Measurements from ENCODE around the gene IFNA8.

The IFNA8 gene

GRCh38 chr9:21450733-21451394 lies 41.9 kb downstream of the IFNA8 start:
- Histone ChIP-seq H3K27me3 (ENCODE audit: control insufficient read depth in 1 of 2, insufficient read depth in 2 of 2, low read length in 2 of 2) (no peaks in the 10 kb centered on the region), H3K36me3 (ENCODE audit: control insufficient read depth in 1 of 2, insufficient read depth in 2 of 2, low read length in 2 of 2) (no peaks in the 10 kb centered on the region), H3K27ac (ENCODE audit: low read depth, low read length) (no peak overlapping the region), H3K9me3 (ENCODE audit: control insufficient read depth in 1 of 2, low read length in 2 of 2) (no peaks in the 10 kb centered on the region), H3K4me1 (ENCODE audit: control insufficient read depth in 1 of 2, insufficient read depth in 2 of 2, low read length in 2 of 2) (no peaks in the 10 kb centered on the region), H3K4me3 (ENCODE audit: low read depth in 1 of 2, low read length in 2 of 2) (no peak overlapping the region), H3K9ac (ENCODE audit: low read depth in 1 of 2, low read length in 2 of 2) (no peak overlapping the region)

GRCh38 chr9:21452681-21453080 lies 43.8 kb downstream of the IFNA8 start:
- H3K4me1 ChIP-seq (ENCODE audit: control insufficient read depth in 1 of 2, insufficient read depth in 2 of 2, low read length in 2 of 2), result no peaks in the 10 kb centered on the region
- H3K9me3 ChIP-seq (ENCODE audit: control insufficient read depth in 1 of 2, low read length in 2 of 2), result no peaks in the 10 kb centered on the region
- no peak overlapping the region for H3K27ac ChIP-seq (ENCODE audit: low read depth, low read length)
- no peak overlapping the region for H3K4me3 ChIP-seq (ENCODE audit: low read depth in 1 of 2, low read length in 2 of 2)
- H3K9ac ChIP-seq (ENCODE audit: low read depth in 1 of 2, low read length in 2 of 2), result no peak overlapping the region
- H3K27me3 ChIP-seq (ENCODE audit: control insufficient read depth in 1 of 2, insufficient read depth in 2 of 2, low read length in 2 of 2), result no peaks in the 10 kb centered on the region
- H3K36me3 ChIP-seq (ENCODE audit: control insufficient read depth in 1 of 2, insufficient read depth in 2 of 2, low read length in 2 of 2), result no peaks in the 10 kb centered on the region

- Histone ChIP-seq H3K36me3 (ENCODE audit: control insufficient read depth in 1 of 2, insufficient read depth in 2 of 2, low read length in 2 of 2) (no peaks in the 10 kb centered on the region), H3K9me3 (ENCODE audit: control insufficient read depth in 1 of 2, low read length in 2 of 2) (no peaks in the 10 kb centered on the region), H3K4me3 (ENCODE audit: low read depth in 1 of 2, low read length in 2 of 2) (no peak overlapping the region), H3K27me3 (ENCODE audit: control insufficient read depth in 1 of 2, insufficient read depth in 2 of 2, low read length in 2 of 2) (no peaks in the 10 kb centered on the region), H3K4me1 (ENCODE audit: control insufficient read depth in 1 of 2, insufficient read depth in 2 of 2, low read length in 2 of 2) (no peaks in the 10 kb centered on the region), H3K27ac (ENCODE audit: low read depth, low read length) (no peak overlapping the region), H3K9ac (ENCODE audit: low read depth in 1 of 2, low read length in 2 of 2) (no peak overlapping the region)
Measured at GRCh38 chr9:21454149-21454548, 45.2 kb downstream of the IFNA8 start.

- H3K36me3 ChIP-seq (ENCODE audit: control insufficient read depth in 1 of 2, insufficient read depth in 2 of 2, low read length in 2 of 2), result no peaks in the 10 kb centered on the region
- H3K9me3 ChIP-seq (ENCODE audit: control insufficient read depth in 1 of 2, low read length in 2 of 2), result no peaks in the 10 kb centered on the region
- H3K27ac ChIP-seq (ENCODE audit: low read depth, low read length), result no peak overlapping the region
- H3K27me3 ChIP-seq (ENCODE audit: control insufficient read depth in 1 of 2, insufficient read depth in 2 of 2, low read length in 2 of 2), result no peaks in the 10 kb centered on the region
- H3K4me1 ChIP-seq (ENCODE audit: control insufficient read depth in 1 of 2, insufficient read depth in 2 of 2, low read length in 2 of 2), result no peaks in the 10 kb centered on the region
- no peak overlapping the region for H3K9ac ChIP-seq (ENCODE audit: low read depth in 1 of 2, low read length in 2 of 2)
- H3K4me3 ChIP-seq (ENCODE audit: low read depth in 1 of 2, low read length in 2 of 2), result no peak overlapping the region
Measured at GRCh38 chr9:21455320-21455719, 46.4 kb downstream of the IFNA8 start.
